HUDEP-2 (cell line): ENCODE measurements around the gene SPANXN4.

Source experiments
- DNase-seq, 76 experiments: peaks; one replicate each; lab custom pipeline; 2025; ENCODE audit not compliant: unreplicated experiment in 76 of 76; lab: John Stamatoyannopoulos, UW

SPANXN4 gene, protein sequence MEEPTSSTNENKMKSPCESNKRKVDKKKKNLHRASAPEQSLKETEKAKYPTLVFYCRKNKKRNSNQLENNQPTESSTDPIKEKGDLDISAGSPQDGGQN

DNA sequence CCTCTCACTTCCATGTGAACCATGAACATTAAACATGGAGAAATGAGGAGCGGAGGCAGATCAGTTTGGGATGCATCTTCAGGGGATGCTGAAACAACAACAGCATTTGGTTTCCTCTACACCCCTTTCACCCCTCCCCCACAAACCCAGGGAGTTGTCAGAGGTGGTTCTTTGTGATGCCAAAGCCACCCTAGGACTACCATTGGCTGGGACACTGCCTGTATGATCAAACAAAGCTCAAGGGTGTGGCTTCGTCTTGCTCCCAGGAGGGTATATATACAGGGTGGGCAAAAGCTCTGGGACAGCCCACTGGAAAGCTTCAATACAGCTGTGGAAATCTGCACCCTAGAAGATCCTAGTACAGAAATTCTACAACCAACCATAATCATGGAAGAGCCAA is at the start of gene SPANXN4:
SPANXN4 (plus strand) TSS at position 301 of the 400 bp plus-strand sequence; CDS start at position 388, 87 bp downstream.
- no peak for DNase-seq

DNA sequence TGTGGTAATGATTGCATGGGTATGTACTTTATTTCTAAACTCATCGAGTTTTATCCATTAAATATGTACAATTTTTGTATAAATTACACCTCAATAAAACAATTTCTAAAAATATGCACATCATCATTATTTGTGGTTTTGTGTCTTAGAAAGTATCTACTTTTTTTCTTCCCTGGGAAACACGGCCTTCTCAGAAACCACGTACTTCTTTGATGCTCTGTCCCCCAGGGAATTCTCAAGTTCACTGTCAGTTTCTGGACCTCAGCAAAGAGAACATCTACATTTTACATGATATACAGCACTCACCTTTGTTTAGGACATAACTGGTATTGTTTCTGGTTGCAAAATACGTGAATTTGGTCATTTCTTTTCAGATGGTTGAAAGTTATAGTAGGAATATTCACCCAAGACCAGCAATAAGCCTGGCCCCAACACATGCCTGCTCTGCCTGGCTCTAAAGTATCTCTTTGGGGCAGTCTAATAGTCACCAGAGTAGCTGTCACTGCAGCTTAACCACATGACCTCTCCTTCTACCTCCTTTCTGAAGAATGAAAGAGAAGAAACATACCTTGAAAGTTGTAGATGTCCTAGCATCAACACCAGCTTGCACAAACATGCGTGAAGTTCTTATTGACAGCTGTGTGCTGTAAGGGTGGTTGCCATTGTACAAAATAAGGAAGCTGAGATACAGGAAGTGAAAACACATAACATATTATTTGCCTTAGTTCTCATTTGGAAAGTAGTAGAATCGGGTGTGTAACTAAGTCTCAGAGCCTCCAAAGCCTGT is 48.4 kb upstream of the SPANXN4 start:
- no peak for DNase-seq

DNA sequence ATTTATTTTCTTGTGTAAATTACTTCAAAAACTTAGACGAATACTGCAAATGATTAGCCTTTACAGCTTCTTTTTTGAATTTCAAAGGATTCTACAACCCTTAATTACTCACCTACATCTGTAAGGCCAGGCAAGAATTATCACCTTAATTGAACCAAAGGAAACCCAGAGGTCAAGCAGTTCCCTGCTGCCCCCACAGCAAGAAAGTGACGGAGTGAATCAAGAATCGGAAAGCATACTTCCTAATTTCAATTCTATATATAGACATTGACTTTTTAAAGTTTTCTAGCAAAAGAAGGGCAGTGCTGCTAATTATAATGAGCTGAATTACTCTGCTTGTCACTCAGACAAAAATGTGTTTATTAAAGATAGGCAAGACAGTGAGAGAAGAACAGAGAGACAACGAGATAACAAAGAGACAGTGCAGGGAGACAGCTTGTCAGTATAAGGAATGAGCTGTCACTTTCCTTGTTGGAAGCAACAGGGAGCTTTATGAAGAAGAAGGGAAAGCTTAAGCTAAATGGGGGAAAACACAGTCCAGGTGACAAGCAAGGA is 47.5 kb upstream of the SPANXN4 start:
- DNase-seq: no peak

DNA sequence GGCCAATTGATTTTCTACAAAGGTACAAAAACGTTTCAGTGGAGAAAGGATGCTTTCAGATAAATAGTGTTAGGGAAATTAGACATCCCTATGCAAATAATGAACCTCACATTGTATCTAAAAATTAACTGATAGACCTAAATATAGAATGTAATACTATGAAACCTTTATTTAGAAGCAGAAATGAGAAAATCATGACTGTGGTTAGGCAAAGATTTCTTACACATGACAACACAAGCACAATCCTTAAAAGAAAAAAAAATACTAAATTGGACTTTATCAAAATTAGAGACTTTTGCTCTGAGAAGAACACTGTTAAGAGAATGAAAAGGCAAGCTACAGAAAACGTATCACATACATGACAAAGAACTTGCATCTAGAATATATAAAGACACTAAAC is 43.0 kb upstream of the SPANXN4 start:
- no peak for DNase-seq

DNA sequence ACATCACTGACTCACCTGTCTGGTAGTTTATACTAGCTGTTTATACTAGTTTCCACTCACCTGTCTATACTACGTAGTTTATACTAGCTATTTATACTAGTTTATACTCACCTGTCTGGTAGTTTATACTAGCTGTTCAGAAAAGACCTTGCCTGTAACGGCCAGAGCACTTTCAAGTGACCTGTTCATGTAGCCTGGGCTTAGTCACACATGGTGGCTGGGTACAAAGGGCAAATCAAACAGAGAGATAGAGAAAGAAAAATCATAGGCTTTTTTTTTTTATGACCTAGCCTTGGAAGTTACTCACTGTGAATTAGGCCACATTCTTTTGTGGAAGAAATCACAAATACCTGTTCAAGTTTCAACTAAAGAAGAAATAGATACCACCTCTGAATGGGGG is 30.7 kb upstream of the SPANXN4 start:
- DNase-seq: no peak

DNA sequence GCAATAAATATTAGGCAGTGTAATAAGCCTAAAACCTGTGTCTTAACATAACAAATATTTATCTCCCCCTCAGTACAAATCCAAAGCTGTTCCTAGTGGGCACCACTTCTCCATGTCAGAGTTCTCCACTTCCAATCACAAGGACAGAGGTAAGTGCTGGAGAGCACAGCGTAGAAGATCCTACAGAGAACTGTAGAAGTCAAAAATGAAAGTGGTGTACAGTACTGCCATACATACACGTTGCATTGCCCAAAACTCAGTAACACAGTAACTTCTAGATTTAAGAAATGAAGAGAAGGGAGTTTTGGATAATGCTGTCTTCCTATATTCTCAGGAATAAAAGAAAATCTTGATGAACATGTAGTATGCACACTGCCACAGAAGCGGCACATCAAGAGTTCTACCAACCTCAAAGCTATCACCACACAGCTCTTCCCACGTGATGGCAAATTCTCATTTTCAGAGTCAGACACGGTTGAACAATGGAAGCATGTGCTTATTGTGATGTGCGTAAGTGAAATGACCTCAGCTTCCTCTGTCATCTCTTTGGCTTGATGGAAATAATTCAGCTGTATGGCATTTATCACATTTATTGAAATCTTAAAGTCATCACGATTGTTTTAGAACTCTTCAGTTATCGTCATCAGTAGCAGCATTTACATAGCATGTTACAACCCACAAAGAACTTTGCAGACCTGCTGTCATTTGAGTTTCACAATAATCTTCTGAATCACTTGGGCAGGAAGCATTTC is 27.1 kb upstream of the SPANXN4 start:
- no peak for DNase-seq

DNA sequence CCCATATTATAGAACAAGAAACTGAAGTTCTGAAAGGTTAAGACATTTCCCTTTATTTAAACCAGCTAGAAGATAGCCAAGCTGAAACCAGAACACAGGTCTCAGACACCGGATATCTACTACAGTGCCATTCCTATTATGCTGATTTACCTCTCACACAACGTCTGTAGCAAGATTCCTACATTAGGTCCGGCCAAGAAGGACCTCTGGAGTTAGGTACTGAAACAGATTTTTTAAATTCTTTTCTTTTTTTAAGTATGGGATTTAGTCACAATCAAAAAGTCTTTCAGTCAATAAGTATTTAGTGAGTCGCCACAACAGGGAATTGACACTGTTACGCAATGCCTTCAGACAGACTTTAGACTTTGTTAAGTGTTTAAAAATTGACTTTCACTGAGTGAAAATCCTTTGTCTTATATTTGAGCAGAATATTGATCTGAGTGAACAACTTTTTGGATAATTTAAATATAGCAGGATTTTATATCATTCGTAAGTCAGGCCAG is 26.5 kb upstream of the SPANXN4 start:
- DNase-seq: no peak

DNA sequence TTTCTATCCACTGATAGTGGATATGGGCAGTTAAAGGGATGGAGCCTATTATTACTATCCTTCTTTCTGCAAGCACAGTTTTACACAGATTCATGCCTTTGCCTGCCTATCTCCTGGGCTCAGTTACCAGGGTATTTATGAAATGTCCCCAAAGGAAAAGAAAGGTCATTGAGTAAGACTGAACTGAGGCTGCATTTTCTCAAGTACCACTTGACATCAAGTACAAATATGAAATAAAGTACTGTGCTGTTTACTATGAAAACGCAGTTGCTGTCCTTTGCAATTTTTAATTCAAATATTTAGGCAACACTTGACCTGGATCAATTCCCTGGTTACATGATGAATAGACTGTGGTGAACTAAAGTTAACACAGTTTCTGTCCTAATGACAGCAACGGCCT is 23.5 kb upstream of the SPANXN4 start:
- no peak for DNase-seq

DNA sequence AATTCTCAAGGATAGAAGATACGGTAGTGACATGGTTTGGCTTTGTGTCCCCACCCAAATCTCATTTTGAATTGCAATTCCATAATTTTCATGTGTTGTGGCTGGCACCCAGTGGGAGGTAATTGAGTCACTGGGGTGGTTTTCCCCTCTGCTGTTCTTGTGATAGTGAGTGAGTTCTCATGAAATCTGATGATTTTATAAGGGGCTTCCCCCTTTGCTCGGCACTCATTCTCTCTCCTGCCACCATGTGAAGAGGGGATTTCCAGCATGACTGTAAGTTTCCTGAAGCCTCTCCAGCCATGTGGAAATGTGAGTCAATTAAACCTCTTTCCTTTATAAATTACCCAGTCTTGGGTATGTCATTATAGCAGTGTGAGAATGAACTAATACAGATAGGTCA is 8.5 kb upstream of the SPANXN4 start:
- no peak for DNase-seq

DNA sequence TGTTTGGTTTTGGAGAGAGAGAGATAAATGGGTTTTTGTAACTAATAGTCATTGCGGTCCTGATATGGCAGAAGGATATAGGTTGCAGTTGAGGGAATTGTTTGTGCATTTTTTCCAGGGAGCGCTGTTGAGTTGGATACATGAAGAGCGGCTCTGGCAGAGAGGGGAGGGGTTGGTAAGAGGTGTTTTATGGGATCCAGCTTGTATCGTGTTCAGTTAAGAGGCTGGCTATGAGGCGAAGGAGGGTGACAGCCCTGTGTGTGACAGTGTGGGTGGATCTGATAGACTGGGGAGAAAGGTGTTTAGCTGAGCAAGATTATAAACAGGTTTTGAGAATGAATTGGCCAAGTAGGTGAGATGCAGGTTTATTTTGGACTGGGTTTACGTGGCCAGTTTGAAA is 1.5 kb downstream of the SPANXN4 start:
- no peak for DNase-seq

DNA sequence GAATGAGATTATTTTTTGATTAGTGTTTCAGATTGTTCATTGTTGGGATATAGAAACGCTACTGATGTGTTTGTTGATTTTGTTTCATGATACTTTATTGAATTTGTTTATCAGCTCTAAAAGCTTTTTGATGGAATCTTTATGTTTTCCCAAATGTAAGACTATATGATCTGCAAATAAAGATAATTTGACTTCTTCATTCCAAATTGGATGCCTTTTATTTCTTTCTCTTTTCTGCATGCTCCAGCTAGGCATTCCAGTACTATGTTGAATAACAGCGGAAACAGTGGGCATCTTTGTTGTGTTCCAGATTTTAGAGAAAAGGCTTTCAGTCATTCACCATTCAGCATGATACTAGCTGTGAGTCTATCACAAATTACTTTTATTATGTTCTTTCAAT is 21.8 kb downstream of the SPANXN4 start:
- no peak for DNase-seq

DNA sequence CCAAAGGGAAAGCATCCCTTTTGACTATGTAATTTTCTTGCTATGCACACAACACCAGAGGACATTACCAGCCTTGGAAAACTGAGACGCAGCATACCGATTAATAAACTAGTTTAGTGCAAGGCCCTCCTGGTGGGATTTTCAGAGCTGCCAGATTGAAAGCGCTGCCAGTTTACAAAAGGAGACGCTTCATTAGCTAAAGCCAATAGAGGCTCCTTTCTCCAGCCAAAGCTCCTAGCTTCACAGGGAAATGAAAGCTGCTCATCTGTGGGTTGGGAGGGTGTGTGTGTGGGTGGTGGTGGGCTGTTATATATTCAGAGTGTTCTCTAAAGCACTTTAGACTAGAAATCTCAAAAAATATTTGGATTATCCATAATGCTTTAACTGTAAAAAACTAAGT is 32.4 kb downstream of the SPANXN4 start:
- no peak for DNase-seq

DNA sequence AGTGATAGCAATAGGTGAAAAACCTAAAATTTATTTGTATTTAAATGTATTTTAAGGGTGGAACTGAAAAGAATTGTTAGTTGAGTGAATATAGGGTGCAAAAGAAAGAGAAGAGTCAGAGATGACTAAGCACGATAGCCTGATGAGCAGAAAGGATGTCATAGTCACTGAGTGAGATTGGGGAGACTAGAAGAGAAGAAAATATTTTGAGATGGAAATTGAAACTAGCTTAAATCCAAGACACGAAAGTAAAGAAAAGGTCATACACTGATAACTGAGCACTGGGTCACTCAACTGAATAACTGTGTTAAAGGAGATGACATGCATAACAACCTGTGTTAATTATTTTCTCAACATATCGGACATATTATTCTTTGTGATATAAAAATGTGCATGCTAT is 55.5 kb downstream of the SPANXN4 start:
- DNase-seq: no peak

DNA sequence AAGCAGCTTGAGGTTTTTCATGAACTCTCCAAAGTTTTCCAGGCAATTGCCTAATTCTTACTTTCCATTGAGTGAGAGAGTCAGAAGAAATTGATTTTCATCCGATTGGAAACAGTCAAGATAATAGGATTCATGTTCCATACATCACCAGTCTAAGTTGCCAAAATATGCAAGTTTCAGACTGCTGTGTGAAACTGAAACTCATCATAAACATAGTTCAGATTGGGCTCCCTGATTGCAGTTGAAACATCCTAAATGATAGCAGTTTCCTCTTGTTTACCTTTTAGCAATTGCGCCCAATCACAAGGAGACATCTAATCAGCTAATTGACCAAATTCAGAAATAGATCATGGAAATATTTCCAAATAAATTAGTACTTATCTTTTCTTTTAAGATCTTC is 56.8 kb downstream of the SPANXN4 start:
- no peak for DNase-seq
